Transverse colon (tissue), 4 donors: ENCODE measurements around the gene TBC1D9B. TPM values are rescaled to one million over a fixed set of nuclear protein-coding genes. Genes with fewer than 3 reads are reported as not detected.

Experiments used
- DNase-seq: peaks from one replicate; pipeline ENCODE4 v3.0.0-alpha.2; 2019
- H3K27ac ChIP-seq, 4 donors: fragments of 200-600 bp; sonication (generic); 2 replicates each; pipeline ENCODE4 v1.5.1; 2016 to 2018; ENCODE audit warnings: inconsistent platforms in 4 of 4
- H3K27me3 ChIP-seq: fragments of 200-600 bp; sonication (generic); 2 replicates; pipeline ENCODE4 v1.5.1; 2017; ENCODE audit warnings: inconsistent platforms
- H3K36me3 ChIP-seq, 4 donors: fragments of 200-600 bp; sonication (generic); 2 replicates each; pipeline ENCODE4 v1.5.1; 2017 to 2019; ENCODE audit warnings: inconsistent platforms in 4 of 4
- H3K4me1 ChIP-seq, 4 donors: fragments of 200-600 bp; sonication (generic); 2 replicates each; pipeline ENCODE4 v1.5.1; 2017 to 2020; ENCODE audit warnings: inconsistent platforms in 4 of 4
- H3K4me3 ChIP-seq, 4 donors: fragments of 200-600 bp; sonication (generic); 1 replicate in 1 of 4; 2 replicates in 3 of 4; pipeline versions ENCODE4 v1.5.1 to v1.6.1; 2017 to 2019; ENCODE audit warnings: inconsistent platforms in 4 of 4
- H3K9me3 ChIP-seq, 2 donors: fragments of 200-600 bp; sonication (generic); 2 replicates each; pipeline ENCODE4 v1.5.1; 2017 to 2019; ENCODE audit warnings: inconsistent platforms in 2 of 2
- CTCF ChIP-seq, 5 experiments: fragments of 200-600 bp in 3 of 5; fragments of 450-650 bp in 2 of 5; sonication (generic) in 3 of 5; IDR thresholded peaks; 1 replicate in 2 of 5; 2 replicates in 3 of 5; pipeline ENCODE4 v1.5.1; 2016 to 2017; ENCODE audit warnings: antibody characterized with exemption in 5 of 5, inconsistent platforms in 3 of 5, mild to moderate bottlenecking in 2 of 5, moderate library complexity in 1 of 5
- EP300 ChIP-seq: sonication (generic); formaldehyde crosslinking; IDR thresholded peaks from one replicate; pipeline ENCODE4 v1.6.1; 2017; ENCODE audit warnings: antibody characterized with exemption, low read depth
- POLR2A ChIP-seq: fragments of 450-650 bp; IDR thresholded peaks from one replicate; pipeline ENCODE4 v1.6.1; 2016; ENCODE audit warnings: antibody characterized with exemption, mild to moderate bottlenecking, moderate library complexity
- POLR2AphosphoS5 ChIP-seq, 3 donors: sonication (generic); formaldehyde crosslinking; IDR thresholded peaks; one replicate each; pipeline ENCODE4 v1.6.1; 2016; ENCODE audit warnings: antibody characterized with exemption in 3 of 3
- WGBS, 2 donors: methylation state at CpG; one replicate each; pipeline ENCODE4 v1.1.5; 2018; ENCODE audit warnings: low coverage in 1 of 2; 5-methylcytosine and 5-hydroxymethylcytosine counted together
- in situ Hi-C, 4 donors: fragments of 200-750 bp; cut with MboI; loops; one replicate each; pipeline versions ENCODE4 v1.15.0 to v1.15.1; 2017; ENCODE audit warnings: low sequenced_read_pairs in 3 of 4, low pct_ligation_motif_present in 1 of 4, low pct_unique_long_range_greater_than_20kb in 1 of 4
- intact Hi-C: fragments of 100-400 bp; cut with DNase I; formaldehyde crosslinking; loops from one replicate; pipeline ENCODE4 v1.15.1; 2023; ENCODE audit warnings: low total_unique reads
- total RNA-seq, 4 donors: library from RNA; depleted of rRNA; stranded (reverse); fragments of >200 nt; gene quantifications; one replicate each; pipeline ENCODE4 v1.1.0, GENCODE V29; 2016

TBC1D9B gene
- total RNA-seq, 4 donors from 2014 or later: 90.5 to 178 (median 127) TPM

- H3K9me3 ChIP-seq: peaks cover 4 to 14% of the 10 kb centered on the region in 2 donors
- H3K4me3 ChIP-seq: no peak overlapping the region
- TF ChIP-seq EP300 (no peak), POLR2A (no peak), CTCF (IDR thresholded peaks at IDR 0.05) (no peak), POLR2AphosphoS5 (IDR thresholded peaks at IDR 0.05) (no peak)
- H3K36me3 ChIP-seq: peaks cover 0 to 54% (median 14%) of the 10 kb centered on the region in 4 donors
- in situ Hi-C loops: no loop called here
- 95 to 100% methylated on average over 6 to 13 of the region's 13 CpGs for WGBS, 2 donors
- no peak for DNase-seq
- no peak overlapping the region for H3K27ac ChIP-seq
- H3K27me3 ChIP-seq: no peaks in the 10 kb centered on the region
- H3K4me1 ChIP-seq: no peaks in the 10 kb centered on the region
- intact Hi-C loops: loop anchor here (5.0 kb wide), 1 partner anchor 1277 kb away; no protein-coding TSS in a partner anchor
Measured at GRCh38 chr5:179879690-179880010, 28.0 kb downstream of the TBC1D9B start.

- WGBS, 2 donors: 94% methylated on average over 30 of the region's 31 CpGs; no CpG with 5 or more reads in 1 of the 2 donors
- H3K4me1 ChIP-seq: no peaks in the 10 kb centered on the region
- H3K4me3 ChIP-seq: no peak overlapping the region
- in situ Hi-C loops (no loop called here), intact Hi-C loops (loop anchor here (5.0 kb wide), 1 partner anchor 1277 kb away; no protein-coding TSS in a partner anchor)
- TF ChIP-seq POLR2A (no peak), POLR2AphosphoS5 (IDR thresholded peaks at IDR 0.05) (no peak), EP300 (no peak), CTCF (IDR thresholded peaks at IDR 0.05) (no peak)
- no peaks in the 10 kb centered on the region for H3K27me3 ChIP-seq
- no peak overlapping the region for H3K27ac ChIP-seq
- peaks cover 4 to 14% of the 10 kb centered on the region in 2 donors for H3K9me3 ChIP-seq
- DNase-seq: no peak
- H3K36me3 ChIP-seq: peaks cover 0 to 49% (median 12%) of the 10 kb centered on the region in 4 donors
Measured at GRCh38 chr5:179879003-179879689, 28.6 kb downstream of the TBC1D9B start.

GRCh38 chr5:179878222-179879002 is 29.3 kb downstream of the TBC1D9B start:
- Histone ChIP-seq H3K9me3 (peaks cover 0 to 9% of the 10 kb centered on the region in 2 donors), H3K27ac (no peak overlapping the region), H3K36me3 (peaks cover 0 to 42% (median 11%) of the 10 kb centered on the region in 4 donors), H3K27me3 (no peaks in the 10 kb centered on the region), H3K4me3 (no peak overlapping the region), H3K4me1 (no peaks in the 10 kb centered on the region)
- TF ChIP-seq POLR2AphosphoS5 (IDR thresholded peaks at IDR 0.05): no peak
- TF ChIP-seq POLR2A: no peak
- TF ChIP-seq EP300: no peak
- no peak for TF ChIP-seq CTCF (IDR thresholded peaks at IDR 0.05)
- intact Hi-C loops: loop anchor here (5.0 kb wide), 1 partner anchor 1276 kb away; no protein-coding TSS in a partner anchor
- DNase-seq: no peak
- WGBS, 2 donors: 90% methylated on average over 13 of the region's 26 CpGs; no CpG with 5 or more reads in 1 of the 2 donors
- in situ Hi-C loops: no loop called here

GRCh38 chr5:179876610-179876952 is 31.1 kb downstream of the TBC1D9B start:
- H3K27me3 ChIP-seq: no peaks in the 10 kb centered on the region
- no peak overlapping the region for H3K4me3 ChIP-seq
- H3K27ac ChIP-seq: no peak overlapping the region
- no peaks in the 10 kb centered on the region for H3K9me3 ChIP-seq
- TF ChIP-seq EP300 (no peak), CTCF (IDR thresholded peaks at IDR 0.05) (no peak), POLR2AphosphoS5 (IDR thresholded peaks at IDR 0.05) (no peak), POLR2A (no peak)
- intact Hi-C loops: loop anchor here (5.0 kb wide), 1 partner anchor 1274 kb away; no protein-coding TSS in a partner anchor
- no peaks in the 10 kb centered on the region for H3K4me1 ChIP-seq
- peaks cover 0 to 43% (median 17%) of the 10 kb centered on the region in 4 donors for H3K36me3 ChIP-seq
- 89 to 100% methylated on average over 1 to 3 of the region's 3 CpGs for WGBS, 2 donors
- no peak for DNase-seq
- in situ Hi-C loops: no loop called here
